HG02763 (cell line): ENCODE data around the gene NPTX2.

Experiments used
- ATAC-seq: cut with Tn5 transposase; IDR thresholded peaks from one replicate; pipeline ENCODE4 v1.9.1; 2021; ENCODE audit warnings: mild to moderate bottlenecking, moderate library complexity; ENCODE audit not compliant: unreplicated experiment

The NPTX2 gene

GRCh38 chr7:98653601-98654310 is 36.7 kb downstream of the NPTX2 start:
- ATAC-seq, result no peak

DNA sequence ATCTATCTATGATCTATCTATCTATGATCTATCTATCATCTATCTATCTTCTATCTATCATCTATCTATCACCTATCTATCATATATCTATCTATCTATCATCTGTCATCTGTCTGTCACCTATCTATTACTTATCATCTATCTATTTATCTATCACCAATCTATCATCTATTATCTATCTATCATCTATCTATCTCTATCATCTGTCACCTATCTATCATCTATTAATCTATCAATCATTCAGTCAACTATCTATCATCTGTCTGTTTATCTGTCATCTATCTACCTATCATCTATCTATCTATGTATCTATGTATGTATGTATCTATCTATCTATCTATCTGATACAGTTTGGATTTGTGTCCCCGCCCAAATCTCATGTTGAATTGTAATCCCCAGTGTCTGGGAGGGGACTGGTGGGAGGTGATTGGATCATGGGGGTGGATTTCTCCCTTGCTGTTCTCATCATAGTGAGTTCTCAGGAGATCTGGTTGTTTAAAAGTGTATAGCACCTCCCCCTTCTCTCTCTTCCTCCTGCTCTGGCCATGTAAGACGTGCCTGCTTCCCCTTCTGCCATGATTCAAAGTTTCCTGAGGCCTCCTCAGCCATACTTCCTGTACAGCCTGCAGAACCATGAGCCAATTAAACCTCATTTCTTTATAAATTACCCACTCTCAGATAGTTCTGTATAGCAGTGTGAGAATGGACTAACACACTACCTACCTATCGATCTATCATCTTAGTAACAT is 37.6 kb downstream of the NPTX2 start:
- ATAC-seq, result no peak

GRCh38 chr7:98655611-98656010 is 38.5 kb downstream of the NPTX2 start:
- no peak for ATAC-seq

DNA sequence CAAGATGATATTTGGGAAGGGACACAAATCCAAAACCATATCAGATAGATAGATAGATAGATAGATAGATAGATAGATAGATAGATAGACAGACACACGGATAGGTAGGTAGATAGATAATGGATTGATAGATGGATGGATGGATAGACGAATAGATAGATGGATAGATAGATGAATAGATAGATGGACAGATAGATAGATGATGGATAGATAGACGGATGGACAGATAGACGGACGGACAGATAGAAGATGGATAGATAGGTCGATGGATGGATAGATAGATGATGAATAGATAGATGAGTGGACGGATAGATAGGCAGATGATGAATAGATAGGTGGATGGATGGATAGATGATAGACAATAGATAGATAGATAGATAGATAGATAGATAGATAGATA is 39.8 kb downstream of the NPTX2 start:
- ATAC-seq, result no peak

- ATAC-seq, result no peak
Observed at GRCh38 chr7:98657736-98658135, 40.7 kb downstream of the NPTX2 start.

DNA sequence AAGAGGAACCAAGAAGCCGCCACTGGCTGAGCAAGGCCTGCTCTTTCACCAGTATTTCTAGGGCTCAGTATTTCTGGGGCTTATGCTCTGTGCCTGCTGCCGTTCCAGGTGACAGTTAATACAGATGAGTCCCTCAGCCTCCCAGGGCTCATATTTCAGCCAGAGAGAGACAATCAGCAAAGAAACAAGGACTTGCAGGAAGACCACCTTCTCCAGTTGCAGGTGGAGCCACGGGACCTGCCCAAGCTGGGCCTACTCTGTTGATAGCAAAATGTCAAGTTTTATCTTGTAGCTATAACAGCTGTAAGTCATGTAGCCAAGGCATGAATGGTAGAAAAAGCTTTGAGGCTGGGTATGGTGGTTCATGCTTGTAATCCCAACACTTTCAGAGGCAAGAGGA is 42.7 kb downstream of the NPTX2 start:
- ATAC-seq, result no peak

- ATAC-seq, result no peak
Observed at GRCh38 chr7:98661607-98662006, 44.5 kb downstream of the NPTX2 start.

DNA sequence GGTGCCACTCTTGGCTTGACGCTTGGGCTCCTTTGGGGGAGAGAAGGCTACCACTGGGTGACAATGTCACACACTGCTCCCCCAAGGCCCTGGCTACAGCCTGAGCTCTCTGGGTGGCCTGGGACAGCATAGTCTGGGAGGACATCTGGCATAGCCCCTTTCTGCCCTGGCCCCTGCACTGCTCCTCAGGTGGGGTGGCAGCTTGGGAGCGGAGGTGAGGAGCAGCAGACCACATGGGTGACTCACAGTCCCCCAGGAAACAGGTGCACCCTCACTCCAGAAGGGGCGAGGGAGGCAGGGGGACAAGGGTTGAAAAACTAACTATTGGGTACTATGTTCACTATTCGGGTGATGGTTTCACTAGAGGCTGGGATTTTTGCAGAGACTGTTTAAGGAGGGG is 45.2 kb downstream of the NPTX2 start:
- ATAC-seq, result no peak

- ATAC-seq, result no peak
Observed at GRCh38 chr7:98664882-98665281, 47.8 kb downstream of the NPTX2 start.

DNA sequence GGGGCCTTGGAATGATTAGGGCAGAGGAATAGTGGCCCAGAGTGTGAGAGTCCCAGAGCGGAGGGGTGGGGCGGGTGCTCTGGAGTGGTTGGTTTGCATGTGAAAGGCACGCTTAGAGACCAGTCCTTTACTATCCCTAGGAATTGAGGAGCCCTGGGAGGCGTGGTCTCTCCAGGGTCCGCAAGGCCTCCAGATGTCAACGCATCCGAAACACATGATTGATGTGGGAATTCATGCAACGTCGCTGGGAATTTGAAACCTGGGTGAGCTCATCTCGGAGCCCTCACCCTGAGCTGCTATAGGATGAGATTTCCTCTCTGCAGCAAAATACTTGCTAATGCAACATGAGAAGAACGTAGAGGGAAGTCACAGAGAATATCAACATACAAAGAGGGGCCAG is 51.2 kb downstream of the NPTX2 start:
- ATAC-seq, result no peak

DNA sequence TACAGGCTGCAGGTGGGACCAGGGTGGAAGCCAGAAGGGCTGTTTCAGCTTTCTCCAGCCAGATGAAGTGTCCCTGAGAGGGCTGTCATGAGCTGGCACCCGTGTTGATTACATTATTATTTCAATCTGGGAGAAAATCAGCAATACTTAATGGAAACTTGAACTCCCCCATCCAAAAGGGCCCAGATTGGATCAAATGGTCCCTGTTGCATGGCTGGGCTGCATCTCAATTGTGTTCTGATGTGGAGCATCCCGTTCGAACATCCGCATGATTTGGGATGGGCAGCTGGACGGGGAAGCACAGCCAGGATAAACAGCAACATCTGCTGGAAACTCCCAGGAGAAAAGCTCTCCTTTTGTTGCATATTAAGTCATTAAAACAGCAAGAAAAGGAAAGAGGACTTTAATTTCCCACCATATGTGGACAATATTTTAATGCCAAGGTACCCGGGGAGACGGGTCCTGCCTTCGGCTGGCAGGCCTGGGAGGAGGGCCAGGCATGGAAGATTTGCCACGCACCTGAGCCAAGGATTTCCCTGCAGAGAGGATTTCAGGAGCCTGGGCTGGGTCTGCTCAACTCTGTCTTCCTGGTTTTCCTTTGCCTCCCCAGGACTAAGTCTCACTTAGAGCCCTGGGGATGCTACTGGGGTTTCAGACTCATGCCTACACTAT is 52.4 kb downstream of the NPTX2 start:
- no peak for ATAC-seq

DNA sequence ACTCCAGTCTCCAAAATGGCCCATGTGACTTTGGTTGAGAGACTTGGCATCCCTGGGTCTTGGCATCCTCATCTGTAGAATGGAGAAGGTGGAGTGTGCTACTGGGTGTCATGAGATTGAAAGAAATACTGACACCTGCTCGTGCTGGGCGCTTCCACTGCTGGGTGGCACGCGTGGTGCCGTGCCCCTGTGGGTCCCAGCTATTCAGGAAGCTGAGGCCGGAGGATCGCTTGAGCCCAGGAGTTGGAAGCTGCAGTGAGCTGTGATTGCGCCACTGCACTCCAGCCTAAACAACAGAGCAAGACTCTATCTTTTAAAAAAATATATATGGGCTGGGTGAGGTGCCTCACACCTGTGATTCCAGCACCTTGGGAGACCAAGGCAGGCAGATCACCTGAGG is 53.1 kb downstream of the NPTX2 start:
- no peak for ATAC-seq

- ATAC-seq, result no peak
Observed at GRCh38 chr7:98671733-98672331, 54.7 kb downstream of the NPTX2 start.

GRCh38 chr7:98674461-98674860 is 57.4 kb downstream of the NPTX2 start:
- no peak for ATAC-seq

DNA sequence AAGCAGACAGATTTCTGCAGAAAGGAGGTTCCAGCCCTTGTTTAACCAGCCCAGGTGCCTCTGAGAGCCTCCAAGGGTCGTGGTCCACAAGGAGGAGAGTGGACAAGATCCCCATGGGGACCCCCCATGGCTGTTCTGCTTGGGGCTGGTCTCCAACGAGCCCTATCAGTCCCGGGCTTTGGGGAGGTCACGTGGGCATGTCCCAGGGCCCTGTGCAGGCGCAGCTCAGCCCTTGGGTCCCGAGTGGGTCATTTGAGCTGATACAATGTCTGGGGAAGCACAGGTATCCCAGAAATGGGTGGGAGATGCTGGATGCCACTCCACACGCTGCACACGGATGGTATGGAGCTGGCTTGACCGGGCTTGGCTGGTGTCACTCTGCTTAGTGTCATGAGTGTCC is 57.8 kb downstream of the NPTX2 start:
- no peak for ATAC-seq

DNA sequence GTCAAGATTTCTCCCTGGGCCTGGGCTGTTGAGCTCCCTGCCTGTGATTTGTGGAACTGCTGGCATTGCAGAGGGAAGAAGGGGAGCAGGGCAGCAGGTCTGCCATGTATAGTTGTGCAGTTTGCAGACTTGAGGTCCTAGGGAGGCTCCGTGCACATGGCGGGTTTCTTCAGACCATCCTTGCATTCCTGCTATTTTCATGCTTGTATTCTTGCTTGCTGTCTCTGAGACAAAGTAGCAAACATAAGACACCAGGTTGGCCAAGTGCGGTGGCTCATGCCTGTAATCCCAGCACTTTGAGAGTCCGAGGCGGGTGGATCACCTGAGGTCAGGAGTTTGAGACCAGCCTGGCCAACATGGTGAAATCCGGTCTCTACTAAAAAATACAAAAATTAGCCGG is 61.1 kb downstream of the NPTX2 start:
- no peak for ATAC-seq
